Kidney capillary endothelial cell (primary cell): ENCODE results near the gene TAF1C.
"Not testable (repeated sequence)": the region's sequence is repeated elsewhere in the genome, so short reads cannot be mapped to it uniquely, and the experiment has no call there.

Experiments
- DNase-seq: peaks from one replicate; pipeline ENCODE4 v3.0.0-alpha.2; 2018; ENCODE audit warnings: low spot score

TAF1C gene

GRCh38 chr16:84186685-84187437, at the start of gene TAF1C:
TAF1C (minus strand) TSS chr16:84187057; CDS start chr16:84184988, 2,069 bp downstream.
- peak; percentile 91 for DNase-seq

GRCh38 chr16:84234321-84235241, 47.7 kb upstream of the TAF1C start:
- DNase-seq = peak; percentile 10

- no peak for DNase-seq
Observed at GRCh38 chr16:84233748-84234147, 46.9 kb upstream of the TAF1C start.

GRCh38 chr16:84232969-84233368, 46.1 kb upstream of the TAF1C start:
- no peak for DNase-seq

GRCh38 chr16:84232060-84232459, 45.2 kb upstream of the TAF1C start:
- DNase-seq = no peak

GRCh38 chr16:84229471-84229870, 42.6 kb upstream of the TAF1C start:
- no peak for DNase-seq

GRCh38 chr16:84228256-84228838, 41.5 kb upstream of the TAF1C start:
- peak; percentile 76 for DNase-seq

- no peak for DNase-seq
Observed at GRCh38 chr16:84227548-84227947, 40.7 kb upstream of the TAF1C start.

- no peak for DNase-seq
Observed at GRCh38 chr16:84226026-84226425, 39.2 kb upstream of the TAF1C start.

- DNase-seq = no peak
Observed at GRCh38 chr16:84225571-84225970, 38.7 kb upstream of the TAF1C start.

- no peak for DNase-seq
Observed at GRCh38 chr16:84225126-84225525, 38.3 kb upstream of the TAF1C start.

GRCh38 chr16:84224554-84224953, 37.7 kb upstream of the TAF1C start:
- no peak for DNase-seq

GRCh38 chr16:84223456-84223855, 36.6 kb upstream of the TAF1C start:
- no peak for DNase-seq

GRCh38 chr16:84220851-84221250, 34.0 kb upstream of the TAF1C start:
- no peak for DNase-seq

GRCh38 chr16:84218956-84219355, 32.1 kb upstream of the TAF1C start:
- DNase-seq = no peak

GRCh38 chr16:84218176-84218823, 31.4 kb upstream of the TAF1C start:
- no peak for DNase-seq

GRCh38 chr16:84216144-84216543, 29.3 kb upstream of the TAF1C start:
- not testable (repeated sequence) for DNase-seq

- no peak for DNase-seq
Observed at GRCh38 chr16:84215531-84215930, 28.7 kb upstream of the TAF1C start.

- DNase-seq = no peak
Observed at GRCh38 chr16:84214451-84215066, 27.7 kb upstream of the TAF1C start.

GRCh38 chr16:84212631-84213030, 25.8 kb upstream of the TAF1C start:
- no peak for DNase-seq

- DNase-seq = no peak
Observed at GRCh38 chr16:84212154-84212553, 25.3 kb upstream of the TAF1C start.

GRCh38 chr16:84209989-84210388, 23.1 kb upstream of the TAF1C start:
- no peak for DNase-seq
